ENCODE data around the gene CHST8.
"Not testable (repeated sequence)": the region's sequence is repeated elsewhere in the genome, so short reads cannot be mapped to it uniquely, and the experiment has no call there.

The CHST8 gene

GRCh38 chr19:33641956-33642498 lies 20.3 kb downstream of the CHST8 start:
- DNase-seq (ENCODE audit: low read depth in 3 of 3) = no peak

GRCh38 chr19:33644284-33644836 lies 22.6 kb downstream of the CHST8 start:
- DNase-seq (ENCODE audit: low read depth in 3 of 3) = no peak

- no peak for DNase-seq (ENCODE audit: low read depth in 3 of 3)
Measured at GRCh38 chr19:33646306-33646705, 24.6 kb downstream of the CHST8 start.

- DNase-seq (ENCODE audit: low read depth in 3 of 3) = no peak
Measured at GRCh38 chr19:33647146-33647545, 25.4 kb downstream of the CHST8 start.

GRCh38 chr19:33649627-33650305 lies 28.0 kb downstream of the CHST8 start:
- no peak for DNase-seq (ENCODE audit: low read depth in 3 of 3)

GRCh38 chr19:33653684-33654083 lies 31.9 kb downstream of the CHST8 start:
- DNase-seq (ENCODE audit: low read depth in 3 of 3) = no peak

GRCh38 chr19:33654840-33655508 lies 33.2 kb downstream of the CHST8 start:
- no peak for DNase-seq (ENCODE audit: low read depth in 3 of 3)

GRCh38 chr19:33659835-33660234 lies 38.1 kb downstream of the CHST8 start:
- no peak for DNase-seq (ENCODE audit: low read depth in 3 of 3)

GRCh38 chr19:33660410-33661124 lies 38.8 kb downstream of the CHST8 start:
- no peak for DNase-seq (ENCODE audit: low read depth in 3 of 3)

- DNase-seq (ENCODE audit: low read depth in 3 of 3) = no peak
Measured at GRCh38 chr19:33661336-33661735, 39.6 kb downstream of the CHST8 start.

GRCh38 chr19:33662391-33663092 lies 40.8 kb downstream of the CHST8 start:
- no peak for DNase-seq (ENCODE audit: low read depth in 3 of 3)

- not testable (repeated sequence) for DNase-seq (ENCODE audit: low read depth in 3 of 3)
Measured at GRCh38 chr19:33663316-33663715, 41.6 kb downstream of the CHST8 start.

- DNase-seq (ENCODE audit: low read depth in 3 of 3) = no peak
Measured at GRCh38 chr19:33664744-33665143, 43.0 kb downstream of the CHST8 start.

GRCh38 chr19:33665776-33666595 lies 44.2 kb downstream of the CHST8 start:
- DNase-seq (ENCODE audit: low read depth in 3 of 3) = no peak

- no peak for DNase-seq (ENCODE audit: low read depth in 3 of 3)
Measured at GRCh38 chr19:33667141-33667650, 45.4 kb downstream of the CHST8 start.

GRCh38 chr19:33667881-33668280 lies 46.1 kb downstream of the CHST8 start:
- no peak for DNase-seq (ENCODE audit: low read depth in 3 of 3)

- DNase-seq (ENCODE audit: low read depth in 3 of 3) = no peak
Measured at GRCh38 chr19:33668968-33669367, 47.2 kb downstream of the CHST8 start.

GRCh38 chr19:33669376-33669775 lies 47.6 kb downstream of the CHST8 start:
- DNase-seq (ENCODE audit: low read depth in 3 of 3) = no peak

- no peak for DNase-seq (ENCODE audit: low read depth in 3 of 3)
Measured at GRCh38 chr19:33670398-33670797, 48.6 kb downstream of the CHST8 start.

- DNase-seq (ENCODE audit: low read depth in 3 of 3) = no peak
Measured at GRCh38 chr19:33671211-33671610, 49.5 kb downstream of the CHST8 start.
